Measurements from ENCODE around the gene ZNF750. TPM values are rescaled to one million over a fixed set of nuclear protein-coding genes. Genes with fewer than 3 reads are reported as not detected.

ZNF750 gene
- total RNA-seq, 1 experiment from 2014 or later = not detected

DNA sequence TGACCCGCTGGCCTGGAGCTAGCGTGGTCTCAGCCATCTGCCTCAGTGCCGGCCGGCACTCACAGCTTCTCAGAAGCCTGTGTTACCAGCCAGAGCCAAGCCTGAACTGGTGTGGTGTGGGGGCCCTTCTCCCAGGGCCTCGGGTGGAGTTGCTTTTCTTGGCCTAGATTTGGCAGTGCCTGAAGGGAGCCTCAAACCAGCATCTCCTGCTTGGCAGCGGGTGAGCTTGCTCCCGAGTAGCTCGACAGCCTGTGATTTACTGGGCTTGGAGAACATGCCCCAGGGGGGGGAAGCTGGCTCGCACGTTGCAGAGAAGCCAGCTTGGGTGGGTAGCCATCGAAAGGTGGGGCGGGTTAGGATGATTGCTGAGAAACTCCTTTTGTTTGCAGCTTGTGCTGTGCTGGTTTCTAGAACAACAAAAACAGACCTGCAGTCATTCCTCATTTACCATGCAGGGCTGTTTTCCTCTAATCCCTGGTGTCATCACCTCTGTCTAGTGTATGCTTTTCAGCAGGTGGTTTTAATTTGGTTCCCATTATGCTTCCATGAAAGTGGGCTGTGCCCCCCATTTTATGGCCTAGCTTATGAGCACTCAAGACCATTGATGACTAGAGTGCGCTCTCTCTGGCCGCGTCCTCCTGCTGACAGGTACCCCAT is 45.7 kb downstream of the ZNF750 start:
- no peak overlapping the region for H3K27ac ChIP-seq (ENCODE audit: low read length)
- H3K27me3 ChIP-seq (ENCODE audit: control insufficient read depth, insufficient read depth, low read length) = no peaks in the 10 kb centered on the region
- ChIA-PET CTCF (no interaction called here), POLR2A (no interaction called here)
- DNase-seq (ENCODE audit: low read depth, low spot score) (no peak), ATAC-seq (no peak)
- no peaks in the 10 kb centered on the region for H3K9me3 ChIP-seq (ENCODE audit: control insufficient read depth, insufficient read depth, low read depth, low read length)
- in situ Hi-C loops (cut with HindIII; ENCODE audit: low pct_unique_long_range_greater_than_20kb, low sequenced_read_pairs) = no loop called here
- no TSS peak for BruUV-seq (replicated peaks)
- no peaks in the 10 kb centered on the region for H3K4me1 ChIP-seq (ENCODE audit: control insufficient read depth, insufficient read depth, low read length)
- no peak for TF ChIP-seq TCF7L2 (IDR thresholded peaks at IDR 0.05; ENCODE audit: low read depth, low read length)
- no peak for TF ChIP-seq POLR2AphosphoS5 (IDR thresholded peaks at IDR 0.05; ENCODE audit: low read depth, low read length)
- TF ChIP-seq CTCF (IDR thresholded peaks at IDR 0.05) = no peak
- no peak overlapping the region for H3K4me3 ChIP-seq (ENCODE audit: low read depth in 2 of 2, low read length in 2 of 2)
- intact Hi-C loops (cut with micrococcal nuclease; ENCODE audit: unreplicated experiment) = no loop called here
- H3K36me3 ChIP-seq (ENCODE audit: control insufficient read depth, insufficient read depth, low read length) = peaks cover 3% of the 10 kb centered on the region

GRCh38 chr17:82791532-82791931 is 48.3 kb downstream of the ZNF750 start:
- no peak for TF ChIP-seq CTCF (IDR thresholded peaks at IDR 0.05)
- no peak for TF ChIP-seq TCF7L2 (IDR thresholded peaks at IDR 0.05; ENCODE audit: low read depth, low read length)
- TF ChIP-seq SIN3A (IDR thresholded peaks at IDR 0.05; ENCODE audit: borderline replicate concordance, insufficient read depth, low read depth, low read length) = no peak
- no peak for TF ChIP-seq REST (IDR thresholded peaks at IDR 0.05; ENCODE audit: insufficient read depth in 1 of 2, low read depth in 2 of 2, low read length in 1 of 2)
- TF ChIP-seq POLR2AphosphoS5 (IDR thresholded peaks at IDR 0.05; ENCODE audit: low read depth, low read length) = no peak
- no peak overlapping the region for H3K27ac ChIP-seq (ENCODE audit: low read length)
- in situ Hi-C loops (cut with HindIII; ENCODE audit: low pct_unique_long_range_greater_than_20kb, low sequenced_read_pairs) = no loop called here
- ATAC-seq = peak; percentile 63
- no peak for DNase-seq (ENCODE audit: low read depth, low spot score)
- no peaks in the 10 kb centered on the region for H3K4me1 ChIP-seq (ENCODE audit: control insufficient read depth, insufficient read depth, low read length)
- no TSS peak for BruUV-seq (replicated peaks)
- CTCF ChIA-PET = interaction anchor here (0.6 kb wide), 1 partner anchor 390 kb away, joined by 4 read pairs; no protein-coding TSS in a partner anchor
- no peak overlapping the region for H3K4me3 ChIP-seq (ENCODE audit: low read depth in 2 of 2, low read length in 2 of 2)
- intact Hi-C loops (cut with micrococcal nuclease; ENCODE audit: unreplicated experiment) = no loop called here
- H3K27me3 ChIP-seq (ENCODE audit: control insufficient read depth, insufficient read depth, low read length) = no peaks in the 10 kb centered on the region
- POLR2A ChIA-PET = no interaction called here
- H3K36me3 ChIP-seq (ENCODE audit: control insufficient read depth, insufficient read depth, low read length) = no peaks in the 10 kb centered on the region
- H3K9me3 ChIP-seq (ENCODE audit: control insufficient read depth, insufficient read depth, low read depth, low read length) = no peaks in the 10 kb centered on the region

Data from Panc1 (cell line).